ENCODE measurements around the gene EPB41L2. TPM values are rescaled to one million over a fixed set of nuclear protein-coding genes. Genes with fewer than 3 reads are reported as not detected.

Gene EPB41L2
- total and polyA plus RNA-seq, 10 donors: 19.3 to 210 (median 123) TPM

- no peak overlapping the region for H3K27ac ChIP-seq
- TF ChIP-seq POLR2AphosphoS5 (IDR thresholded peaks at IDR 0.05) (no peak), CTCF (IDR thresholded peaks at IDR 0.05 in 8 of 11, conservative IDR thresholded peaks at IDR 0.05 in 3 of 11) (no peak), POLR2A (IDR thresholded peaks at IDR 0.05) (no peak)
- peaks cover 0 to 20% (median 0%) of the 10 kb centered on the region in 6 donors for H3K36me3 ChIP-seq
- no peaks in the 10 kb centered on the region for H3K27me3 ChIP-seq (replicated peaks in 1 of 7)
- intact Hi-C loops (cut with DNase I; ENCODE audit: low total_unique reads): no loop called here
- peaks cover 0 to 11% (median 0%) of the 10 kb centered on the region in 6 donors for H3K4me1 ChIP-seq
- no peak for DNase-seq
- H3K9me3 ChIP-seq: no peaks in the 10 kb centered on the region
- H3K4me3 ChIP-seq: no peak overlapping the region
- 76 to 87% (median 84%) methylated on average over 2 of the region's 2 CpGs for WGBS, 5 donors
These were observed 135.7 kb downstream of the EPB41L2 start for GRCh38 chr6:130927305-130927704.

GRCh38 chr6:130923350-130923749 is 139.7 kb downstream of the EPB41L2 start:
- 53 to 90% (median 67%) methylated on average over 1 of the region's 1 CpG for WGBS, 5 donors
- H3K9me3 ChIP-seq: no peaks in the 10 kb centered on the region
- peaks cover 0 to 2% (median 0%) of the 10 kb centered on the region in 6 donors for H3K4me1 ChIP-seq
- TF ChIP-seq POLR2AphosphoS5 (IDR thresholded peaks at IDR 0.05) (no peak), POLR2A (IDR thresholded peaks at IDR 0.05) (no peak), CTCF (IDR thresholded peaks at IDR 0.05 in 8 of 11, conservative IDR thresholded peaks at IDR 0.05 in 3 of 11) (no peak)
- intact Hi-C loops (cut with DNase I; ENCODE audit: low total_unique reads): no loop called here
- H3K4me3 ChIP-seq: no peak overlapping the region
- H3K27ac ChIP-seq: no peak overlapping the region
- peaks cover 0 to 20% (median 0%) of the 10 kb centered on the region in 6 donors for H3K36me3 ChIP-seq
- no peak for DNase-seq
- H3K27me3 ChIP-seq (replicated peaks in 1 of 7): no peaks in the 10 kb centered on the region

- intact Hi-C loops (cut with DNase I; ENCODE audit: low total_unique reads): no loop called here
- peaks cover 0 to 20% (median 0%) of the 10 kb centered on the region in 6 donors for H3K36me3 ChIP-seq
- H3K27ac ChIP-seq: no peak overlapping the region
- WGBS, 5 donors: 79 to 92% (median 87%) methylated on average over 3 of the region's 3 CpGs
- H3K4me1 ChIP-seq: no peaks in the 10 kb centered on the region
- no peak for TF ChIP-seq POLR2A (IDR thresholded peaks at IDR 0.05)
- TF ChIP-seq CTCF (IDR thresholded peaks at IDR 0.05 in 8 of 11, conservative IDR thresholded peaks at IDR 0.05 in 3 of 11): no peak
- TF ChIP-seq POLR2AphosphoS5 (IDR thresholded peaks at IDR 0.05): no peak
- H3K4me3 ChIP-seq: no peak overlapping the region
- no peaks in the 10 kb centered on the region for H3K9me3 ChIP-seq
- no peak for DNase-seq
- no peaks in the 10 kb centered on the region for H3K27me3 ChIP-seq (replicated peaks in 1 of 7)
These were observed 140.1 kb downstream of the EPB41L2 start for GRCh38 chr6:130922922-130923321.

- H3K27me3 ChIP-seq (replicated peaks in 1 of 7): no peaks in the 10 kb centered on the region
- no peak overlapping the region for H3K4me3 ChIP-seq
- 70 to 87% (median 76%) methylated on average over 4 of the region's 4 CpGs for WGBS, 5 donors
- peaks cover 0 to 16% (median 2%) of the 10 kb centered on the region in 6 donors for H3K36me3 ChIP-seq
- no peaks in the 10 kb centered on the region for H3K9me3 ChIP-seq
- DNase-seq: no peak
- H3K4me1 ChIP-seq: no peaks in the 10 kb centered on the region
- TF ChIP-seq POLR2AphosphoS5 (IDR thresholded peaks at IDR 0.05): no peak
- no peak for TF ChIP-seq POLR2A (IDR thresholded peaks at IDR 0.05)
- no peak for TF ChIP-seq CTCF (IDR thresholded peaks at IDR 0.05 in 8 of 11, conservative IDR thresholded peaks at IDR 0.05 in 3 of 11)
- intact Hi-C loops (cut with DNase I; ENCODE audit: low total_unique reads): no loop called here
- no peak overlapping the region for H3K27ac ChIP-seq
These were observed 142.1 kb downstream of the EPB41L2 start for GRCh38 chr6:130920969-130921368.

All from spleen (tissue), 11 donors.